ENCODE data around the gene TRIM46. TPM values are rescaled to one million over a fixed set of nuclear protein-coding genes. Genes with fewer than 3 reads are reported as not detected.

The TRIM46 gene
- polyA plus RNA-seq, 3 donors: 0.13 TPM; not detected in 2

GRCh38 chr1:155183775-155184221, 10.1 kb downstream of the TRIM46 start:
- peaks cover 20 to 24% of the 10 kb centered on the region in 2 donors for H3K4me1 ChIP-seq (ENCODE audit: control insufficient read depth in 1 of 2, insufficient read depth in 2 of 2, low read length in 2 of 2)
- H3K4me3 Mint-ChIP-seq: no peak overlapping the region
- peaks cover 22% of the 10 kb centered on the region for H3K4me1 Mint-ChIP-seq
- H3K27me3 ChIP-seq (ENCODE audit: control insufficient read depth in 2 of 2, insufficient read depth in 2 of 2, low read length in 2 of 2): no peaks in the 10 kb centered on the region
- 94% methylated on average over 20 of the region's 20 CpGs for WGBS (ENCODE audit: insufficient coverage)
- no peaks in the 10 kb centered on the region for H3K79me2 ChIP-seq (ENCODE audit: insufficient read depth, low read length)
- H3K36me3 Mint-ChIP-seq: peaks cover 0 to 3% of the 10 kb centered on the region in 2 donors
- H3K4me3 ChIP-seq (replicated peaks in 1 of 3; ENCODE audit: low read depth in 2 of 3, low read length in 3 of 3): no peak overlapping the region
- intact Hi-C loops (cut with micrococcal nuclease): no loop called here
- H3K36me3 ChIP-seq (replicated peaks in 1 of 2; ENCODE audit: control insufficient read depth in 1 of 2, insufficient read depth in 2 of 2, low read length in 2 of 2): no peaks in the 10 kb centered on the region
- H3K27ac Mint-ChIP-seq: no peak overlapping the region
- H4K20me1 ChIP-seq (ENCODE audit: insufficient read depth, low read length): no peaks in the 10 kb centered on the region
- H2AFZ ChIP-seq (ENCODE audit: insufficient read depth, low read depth, low read length, poor library complexity, severe bottlenecking): no peak overlapping the region
- no peaks in the 10 kb centered on the region for H3K9me3 ChIP-seq (replicated peaks in 1 of 2; ENCODE audit: control insufficient read depth in 1 of 2, insufficient read depth in 1 of 2, low read length in 2 of 2)
- no peak for TF ChIP-seq CTCF (IDR thresholded peaks at IDR 0.05)
- no peak overlapping the region for H3K27ac ChIP-seq (ENCODE audit: low read depth in 1 of 2, low read length in 2 of 2)
- no peaks in the 10 kb centered on the region for H3K9me3 Mint-ChIP-seq
- H3K9ac ChIP-seq (ENCODE audit: insufficient read depth, low read length, poor library complexity, severe bottlenecking): no peak overlapping the region
- H3K27me3 Mint-ChIP-seq (ENCODE audit: low read depth in 3 of 3): peaks cover 4 to 17% (median 9%) of the 10 kb centered on the region in 3 donors
- no peak overlapping the region for H3K4me2 ChIP-seq (replicated peaks; ENCODE audit: extremely low read depth, low read length, poor library complexity, severe bottlenecking)
- DNase-seq: no peak

- Histone ChIP-seq H3K4me1 (ENCODE audit: control insufficient read depth in 1 of 2, insufficient read depth in 2 of 2, low read length in 2 of 2) (peaks cover 16 to 18% of the 10 kb centered on the region in 2 donors), H4K20me1 (ENCODE audit: insufficient read depth, low read length) (no peaks in the 10 kb centered on the region), H3K9me3 (replicated peaks in 1 of 2; ENCODE audit: control insufficient read depth in 1 of 2, insufficient read depth in 1 of 2, low read length in 2 of 2) (no peaks in the 10 kb centered on the region), H2AFZ (ENCODE audit: insufficient read depth, low read depth, low read length, poor library complexity, severe bottlenecking) (no peak overlapping the region), H3K27me3 (ENCODE audit: control insufficient read depth in 2 of 2, insufficient read depth in 2 of 2, low read length in 2 of 2) (no peaks in the 10 kb centered on the region), H3K4me2 (replicated peaks; ENCODE audit: extremely low read depth, low read length, poor library complexity, severe bottlenecking) (no peak overlapping the region), H3K9ac (ENCODE audit: insufficient read depth, low read length, poor library complexity, severe bottlenecking) (no peak overlapping the region), H3K36me3 (replicated peaks in 1 of 2; ENCODE audit: control insufficient read depth in 1 of 2, insufficient read depth in 2 of 2, low read length in 2 of 2) (no peaks in the 10 kb centered on the region), H3K4me3 (replicated peaks in 1 of 3; ENCODE audit: low read depth in 2 of 3, low read length in 3 of 3) (no peak overlapping the region), H3K79me2 (ENCODE audit: insufficient read depth, low read length) (no peaks in the 10 kb centered on the region), H3K27ac (ENCODE audit: low read depth in 1 of 2, low read length in 2 of 2) (peak overlapping the region in 1 of 2 donors; percentile 52)
- peaks cover 16% of the 10 kb centered on the region for H3K4me1 Mint-ChIP-seq
- no peak overlapping the region for H3K4me3 Mint-ChIP-seq
- peak in 1 of 3 donors; percentile 7 for DNase-seq
- H3K9me3 Mint-ChIP-seq: no peaks in the 10 kb centered on the region
- WGBS (ENCODE audit: insufficient coverage): 100% methylated on average over 1 of the region's 4 CpGs
- no peak overlapping the region for H3K27ac Mint-ChIP-seq
- TF ChIP-seq CTCF (IDR thresholded peaks at IDR 0.05): no peak
- intact Hi-C loops (cut with micrococcal nuclease): no loop called here
- peaks cover 4 to 17% (median 9%) of the 10 kb centered on the region in 3 donors for H3K27me3 Mint-ChIP-seq (ENCODE audit: low read depth in 3 of 3)
- H3K36me3 Mint-ChIP-seq: peaks cover 0 to 3% of the 10 kb centered on the region in 2 donors
Observed at GRCh38 chr1:155184351-155184811, 10.7 kb downstream of the TRIM46 start.

All from CD14-positive monocyte (primary cell).